Subcutaneous adipose tissue (tissue), 4 donors: Measurements from ENCODE around the gene MYBPC3. TPM values are rescaled to one million over a fixed set of nuclear protein-coding genes. Genes with fewer than 3 reads are reported as not detected.

Experiments used
- CTCF ChIP-seq: fragments of 450-650 bp; IDR thresholded peaks from one replicate; pipeline ENCODE4 v1.5.1; 2016; ENCODE audit warnings: low read depth, mild to moderate bottlenecking, control low read depth, antibody characterized with exemption, moderate library complexity
- total RNA-seq, 4 donors: library from RNA; depleted of rRNA; stranded (reverse); fragments of >200 nt; gene quantifications; one replicate each; pipeline ENCODE4 v1.1.0, GENCODE V29; 2016

MYBPC3 gene
- total RNA-seq, 4 donors from 2014 or later = 0.17 TPM; not detected in 3

GRCh38 chr11:47375546-47376085 is 23.1 kb upstream of the MYBPC3 start:
- no peak for TF ChIP-seq CTCF

- TF ChIP-seq CTCF = no peak
These were observed 22.5 kb upstream of the MYBPC3 start for GRCh38 chr11:47375020-47375419.

GRCh38 chr11:47374720-47375019 is 22.2 kb upstream of the MYBPC3 start:
- no peak for TF ChIP-seq CTCF

GRCh38 chr11:47373876-47374719 is 21.6 kb upstream of the MYBPC3 start:
- TF ChIP-seq CTCF = no peak

- no peak for TF ChIP-seq CTCF
These were observed 19.9 kb upstream of the MYBPC3 start for GRCh38 chr11:47372422-47372821.

- TF ChIP-seq CTCF = no peak
These were observed 17.2 kb upstream of the MYBPC3 start for GRCh38 chr11:47369676-47370075.

GRCh38 chr11:47366020-47366490 is 13.6 kb upstream of the MYBPC3 start:
- no peak for TF ChIP-seq CTCF
